Measurements from ENCODE around the gene ZRANB3.

DNA sequence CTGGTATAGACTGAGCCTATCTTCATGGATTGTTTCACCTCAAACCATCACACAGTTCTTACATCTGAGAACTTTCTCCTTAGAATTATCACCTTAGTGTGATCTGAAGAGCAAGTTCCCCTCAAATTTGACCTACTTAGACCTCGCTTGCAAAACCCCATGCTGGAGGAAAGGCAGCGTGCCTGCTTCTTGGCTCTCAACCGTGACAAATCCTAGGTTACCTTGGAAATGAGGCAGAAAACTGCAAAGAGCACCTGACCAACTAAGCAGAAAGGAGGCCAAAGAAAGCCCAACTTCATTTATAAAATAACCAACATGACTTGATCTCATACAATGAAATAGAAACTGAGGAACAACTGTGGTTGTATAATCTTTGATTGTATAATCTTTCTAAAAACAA, 332.5 kb downstream of the ZRANB3 start:
- no peak for TF ChIP-seq POLR2AphosphoS5 (IDR thresholded peaks at IDR 0.05)
- TF ChIP-seq, protein P1, sequence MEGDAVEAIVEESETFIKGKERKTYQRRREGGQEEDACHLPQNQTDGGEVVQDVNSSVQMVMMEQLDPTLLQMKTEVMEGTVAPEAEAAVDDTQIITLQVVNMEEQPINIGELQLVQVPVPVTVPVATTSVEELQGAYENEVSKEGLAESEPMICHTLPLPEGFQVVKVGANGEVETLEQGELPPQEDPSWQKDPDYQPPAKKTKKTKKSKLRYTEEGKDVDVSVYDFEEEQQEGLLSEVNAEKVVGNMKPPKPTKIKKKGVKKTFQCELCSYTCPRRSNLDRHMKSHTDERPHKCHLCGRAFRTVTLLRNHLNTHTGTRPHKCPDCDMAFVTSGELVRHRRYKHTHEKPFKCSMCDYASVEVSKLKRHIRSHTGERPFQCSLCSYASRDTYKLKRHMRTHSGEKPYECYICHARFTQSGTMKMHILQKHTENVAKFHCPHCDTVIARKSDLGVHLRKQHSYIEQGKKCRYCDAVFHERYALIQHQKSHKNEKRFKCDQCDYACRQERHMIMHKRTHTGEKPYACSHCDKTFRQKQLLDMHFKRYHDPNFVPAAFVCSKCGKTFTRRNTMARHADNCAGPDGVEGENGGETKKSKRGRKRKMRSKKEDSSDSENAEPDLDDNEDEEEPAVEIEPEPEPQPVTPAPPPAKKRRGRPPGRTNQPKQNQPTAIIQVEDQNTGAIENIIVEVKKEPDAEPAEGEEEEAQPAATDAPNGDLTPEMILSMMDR (IDR thresholded peaks at IDR 0.05): no peak
